SH-SY5Y (cell line): ENCODE measurements around the gene PFDN4.

Experiments
- GATA2 ChIP-seq: IDR thresholded peaks from 2 replicates; pipeline ENCODE4 v1.6.1; 2011; ENCODE audit warnings: mild to moderate bottlenecking, low read depth, low read length
- GATA3 ChIP-seq: IDR thresholded peaks from 2 replicates; pipeline ENCODE4 v1.6.1; 2011; ENCODE audit warnings: low read depth, mild to moderate bottlenecking, low read length, moderate library complexity

DNA sequence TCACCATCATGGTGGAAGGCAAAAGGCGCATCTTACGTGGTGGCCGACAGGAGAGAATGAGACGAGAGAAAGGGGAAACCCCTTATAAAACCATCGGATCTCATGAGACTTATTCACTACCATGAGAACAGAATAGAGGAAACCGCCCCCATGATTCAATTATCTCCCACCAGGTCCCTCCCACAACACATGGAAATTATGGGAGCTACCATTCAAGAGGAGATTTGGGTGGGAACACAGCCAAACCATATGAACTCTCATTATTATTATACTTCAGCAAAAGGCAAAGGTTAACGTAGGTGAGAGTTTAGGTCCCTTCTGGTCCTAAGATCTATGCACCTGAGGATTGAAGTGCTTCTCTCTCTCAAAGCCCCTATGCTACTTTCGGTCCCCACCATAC is 2.4 kb upstream of the PFDN4 start:
- no peak for TF ChIP-seq GATA3
- TF ChIP-seq GATA2 = no peak
